Fibroblast of pulmonary artery (primary cell): ENCODE measurements around the gene ALDH4A1.

Experiments
- DNase-seq: peaks from one replicate; pipeline ENCODE4 v3.0.0-alpha.2; 2010; ENCODE audit warnings: low read depth
- H3K4me3 ChIP-seq: replicated peaks from 2 replicates; pipeline ENCODE4 v1.5.1; 2011; ENCODE audit warnings: low read depth, mild to moderate bottlenecking, control low read depth, low read length, moderate library complexity
- TF ChIP-seq, protein P1 (sequence below): IDR thresholded peaks from 2 replicates; pipeline ENCODE4 v1.5.1; 2011; ENCODE audit warnings: mild to moderate bottlenecking, control low read depth, low read length, inconsistent platforms; ENCODE audit errors: missing control alignments

The ALDH4A1 gene

DNA sequence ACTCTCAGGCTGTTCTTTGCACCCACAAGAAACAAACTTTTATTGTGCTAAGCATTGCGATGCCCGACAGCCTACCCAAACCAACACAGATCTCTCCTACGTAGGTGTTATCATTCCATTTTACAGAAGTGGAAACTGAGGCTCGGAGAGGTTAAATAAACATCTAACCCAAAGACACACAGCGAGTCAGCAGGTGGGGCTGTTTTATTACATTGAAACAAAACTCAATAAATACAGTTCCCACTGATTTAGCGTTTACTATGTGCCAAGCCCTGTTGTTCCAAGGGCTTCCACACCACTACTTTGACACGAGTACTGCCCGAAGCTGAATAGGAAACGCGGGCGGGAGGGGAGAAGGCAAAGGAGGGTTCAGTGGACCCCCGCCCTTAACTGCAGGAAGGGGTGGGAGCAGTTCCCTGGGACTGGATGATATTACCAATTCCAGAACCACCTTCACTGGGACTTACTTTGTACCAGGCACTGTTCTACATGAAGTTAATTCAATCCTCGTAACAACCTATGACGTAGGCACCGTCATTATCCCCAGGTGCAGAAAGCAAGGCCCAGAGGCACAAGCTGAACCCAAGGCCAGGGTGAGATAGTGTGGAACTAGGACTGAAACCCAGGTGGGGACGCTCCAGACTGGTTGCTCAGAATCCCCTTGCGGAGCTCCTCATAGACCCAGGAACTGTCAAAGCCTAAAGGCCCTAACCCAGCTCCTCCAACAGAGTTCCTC lies 19.3 kb upstream of the ALDH4A1 start:
- TF ChIP-seq, protein P1, sequence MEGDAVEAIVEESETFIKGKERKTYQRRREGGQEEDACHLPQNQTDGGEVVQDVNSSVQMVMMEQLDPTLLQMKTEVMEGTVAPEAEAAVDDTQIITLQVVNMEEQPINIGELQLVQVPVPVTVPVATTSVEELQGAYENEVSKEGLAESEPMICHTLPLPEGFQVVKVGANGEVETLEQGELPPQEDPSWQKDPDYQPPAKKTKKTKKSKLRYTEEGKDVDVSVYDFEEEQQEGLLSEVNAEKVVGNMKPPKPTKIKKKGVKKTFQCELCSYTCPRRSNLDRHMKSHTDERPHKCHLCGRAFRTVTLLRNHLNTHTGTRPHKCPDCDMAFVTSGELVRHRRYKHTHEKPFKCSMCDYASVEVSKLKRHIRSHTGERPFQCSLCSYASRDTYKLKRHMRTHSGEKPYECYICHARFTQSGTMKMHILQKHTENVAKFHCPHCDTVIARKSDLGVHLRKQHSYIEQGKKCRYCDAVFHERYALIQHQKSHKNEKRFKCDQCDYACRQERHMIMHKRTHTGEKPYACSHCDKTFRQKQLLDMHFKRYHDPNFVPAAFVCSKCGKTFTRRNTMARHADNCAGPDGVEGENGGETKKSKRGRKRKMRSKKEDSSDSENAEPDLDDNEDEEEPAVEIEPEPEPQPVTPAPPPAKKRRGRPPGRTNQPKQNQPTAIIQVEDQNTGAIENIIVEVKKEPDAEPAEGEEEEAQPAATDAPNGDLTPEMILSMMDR = peak; percentile 17
- peak; percentile 55 for DNase-seq
- no peak overlapping the region for H3K4me3 ChIP-seq

DNA sequence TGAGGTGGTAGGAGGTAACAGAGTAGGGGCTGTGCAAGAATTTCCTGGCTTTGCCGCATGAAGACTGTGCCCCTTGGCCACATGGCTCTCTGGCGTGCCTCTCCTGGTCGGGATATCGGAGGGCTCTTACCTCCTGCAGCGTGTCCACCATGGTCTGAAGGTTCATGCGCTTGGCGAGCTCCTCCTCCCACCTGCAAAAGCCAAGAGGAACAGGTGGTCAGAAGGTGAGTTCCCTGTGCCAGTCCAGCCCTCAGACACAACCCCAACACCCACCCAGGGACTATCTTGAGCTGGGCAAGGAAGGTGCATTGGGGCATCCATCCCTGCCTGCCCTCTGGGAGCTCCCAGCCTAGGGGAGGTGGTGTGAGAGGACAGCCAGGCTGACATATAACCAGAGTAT lies 18.6 kb upstream of the ALDH4A1 start:
- no peak for DNase-seq
- H3K4me3 ChIP-seq = no peak overlapping the region
- TF ChIP-seq, protein P1 = no peak

DNA sequence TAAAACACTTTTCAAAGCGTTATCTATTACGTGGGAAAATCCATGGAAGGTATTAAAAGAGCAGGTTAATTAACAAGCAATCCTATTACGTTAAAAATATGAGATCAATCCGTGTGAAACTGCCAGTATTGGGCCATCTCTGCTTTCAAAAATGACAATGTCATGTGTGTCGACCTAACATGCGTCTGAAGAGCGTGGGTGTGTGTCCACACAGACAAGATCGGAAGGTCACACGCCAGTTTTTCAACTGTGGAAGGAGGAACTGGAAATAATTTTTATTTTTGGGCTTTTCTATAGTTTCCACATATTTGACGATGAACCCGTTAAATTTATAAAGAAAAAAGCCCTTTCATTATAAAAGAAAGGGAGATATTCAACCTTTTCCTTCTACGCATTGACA lies 17.6 kb upstream of the ALDH4A1 start:
- TF ChIP-seq, protein P1 = no peak
- H3K4me3 ChIP-seq = no peak overlapping the region
- no peak for DNase-seq

DNA sequence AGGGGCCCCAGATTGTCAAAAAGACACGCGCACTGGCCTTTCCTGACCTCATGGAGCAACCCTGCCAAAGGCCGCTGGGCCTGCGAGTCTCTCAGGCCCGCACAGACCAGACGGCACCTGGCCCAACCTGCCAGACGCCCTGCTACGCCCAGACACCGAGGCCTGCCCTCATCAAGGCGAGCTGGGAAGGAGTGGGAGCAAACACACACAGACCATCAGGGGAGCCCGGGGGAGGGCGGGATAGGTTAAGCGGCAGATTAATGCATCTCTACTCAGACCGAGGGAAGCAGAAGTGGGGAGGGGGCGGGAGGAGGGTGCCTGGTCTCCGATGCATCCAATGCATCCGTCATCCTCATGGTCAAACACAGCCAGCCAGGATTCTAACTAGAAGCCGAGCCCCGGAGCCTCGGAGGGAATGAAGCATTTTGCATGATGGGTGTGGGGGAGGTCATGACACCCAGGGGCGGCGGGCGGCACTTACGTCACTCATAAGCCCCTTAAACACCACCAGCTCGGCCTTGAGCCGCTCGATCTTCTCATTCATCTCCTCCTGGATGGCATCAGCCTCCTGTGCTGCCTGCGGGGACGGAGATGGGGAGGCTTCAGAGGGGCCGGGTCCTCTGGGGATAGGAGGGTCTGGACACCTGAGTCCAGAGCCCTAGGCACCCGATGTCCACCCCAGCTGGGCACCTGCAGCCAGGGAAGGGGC lies 17.0 kb upstream of the ALDH4A1 start:
- DNase-seq = no peak
- H3K4me3 ChIP-seq = no peak overlapping the region
- TF ChIP-seq, protein P1 = no peak

DNA sequence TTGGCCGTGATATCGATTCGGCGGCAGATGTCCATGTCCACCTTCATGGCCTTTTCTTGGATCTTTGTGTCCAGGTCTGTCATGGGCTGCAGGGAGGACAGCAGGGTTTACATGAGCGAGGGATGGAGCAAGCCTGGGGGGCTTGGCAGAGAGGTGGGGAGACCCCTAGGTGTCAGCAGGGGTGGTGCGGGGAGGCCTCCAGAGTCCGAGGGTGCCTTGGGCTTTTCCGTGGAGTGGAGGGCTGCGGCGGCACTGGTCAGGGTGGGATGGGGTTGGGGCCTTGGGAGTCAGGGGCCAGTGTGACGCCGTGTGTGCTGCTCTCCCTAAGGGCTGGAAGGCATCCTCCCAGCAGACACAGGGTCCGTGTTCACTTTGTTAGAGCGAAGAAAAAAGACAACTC lies 16.1 kb upstream of the ALDH4A1 start:
- DNase-seq = no peak
- no peak overlapping the region for H3K4me3 ChIP-seq
- TF ChIP-seq, protein P1 = no peak

DNA sequence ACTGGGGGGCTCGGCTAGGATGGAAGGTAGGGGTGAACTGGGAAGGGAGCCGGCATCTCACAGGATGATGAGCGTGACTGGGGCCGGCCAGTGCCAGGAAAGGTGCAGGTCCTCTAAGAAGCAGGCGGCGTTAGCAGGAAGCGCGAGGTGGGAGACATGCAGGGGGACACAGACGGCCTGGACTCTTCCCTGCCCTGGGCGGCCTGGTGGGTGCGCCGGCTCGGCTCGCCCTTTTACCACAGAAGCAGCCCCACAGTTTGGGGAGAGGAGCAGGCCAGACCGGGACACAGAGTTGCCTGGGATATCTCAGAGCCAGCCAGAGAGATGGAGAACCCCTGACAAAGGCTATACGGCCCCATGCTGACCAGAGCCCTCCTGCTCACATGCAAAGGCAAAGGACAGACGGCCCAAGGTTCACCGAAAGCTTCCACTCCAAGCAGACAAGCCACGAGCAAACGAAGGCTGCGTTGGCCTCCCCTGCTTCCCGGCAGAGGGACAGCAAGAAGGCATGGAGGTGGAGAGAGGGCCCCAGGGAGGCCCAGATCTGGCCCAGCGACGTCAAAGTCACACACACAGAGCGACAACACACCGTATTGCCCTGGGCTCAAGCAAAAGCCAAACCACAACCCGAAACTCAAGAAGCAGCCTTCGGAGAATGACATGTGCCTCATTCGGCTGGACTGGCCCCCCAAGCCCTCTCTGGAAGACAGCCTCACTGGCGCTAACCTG lies 14.9 kb upstream of the ALDH4A1 start:
- TF ChIP-seq, protein P1 = no peak
- no peak overlapping the region for H3K4me3 ChIP-seq
- DNase-seq = no peak
